ENCODE results near the gene FAM114A1. TPM values are rescaled to one million over a fixed set of nuclear protein-coding genes. Genes with fewer than 3 reads are reported as not detected.
"Not testable (repeated sequence)": the region's sequence is repeated elsewhere in the genome, so short reads cannot be mapped to it uniquely, and the experiment has no call there.

The FAM114A1 gene
- total RNA-seq, 1 donor from 2014 or later, result 26.1 TPM

GRCh38 chr4:38985410-38986100 is 117.9 kb downstream of the FAM114A1 start:
- intact Hi-C loops (cut with DNase I), result no loop called here
- no peak for DNase-seq (ENCODE audit: low spot score)

GRCh38 chr4:38987491-38987890 is 119.9 kb downstream of the FAM114A1 start:
- intact Hi-C loops (cut with DNase I), result no loop called here
- DNase-seq (ENCODE audit: low spot score), result no peak

GRCh38 chr4:38988353-38988752 is 120.7 kb downstream of the FAM114A1 start:
- intact Hi-C loops (cut with DNase I); DNase-seq (ENCODE audit: low spot score): not testable (repeated sequence)

- intact Hi-C loops (cut with DNase I), result no loop called here
- no peak for DNase-seq (ENCODE audit: low spot score)
Observed at GRCh38 chr4:38989487-38989886, 121.9 kb downstream of the FAM114A1 start.

GRCh38 chr4:38990241-38990640 is 122.6 kb downstream of the FAM114A1 start:
- intact Hi-C loops (cut with DNase I), result no loop called here
- DNase-seq (ENCODE audit: low spot score), result no peak

GRCh38 chr4:38993683-38994082 is 126.1 kb downstream of the FAM114A1 start:
- intact Hi-C loops (cut with DNase I), result no loop called here
- DNase-seq (ENCODE audit: low spot score), result no peak

GRCh38 chr4:38994135-38994534 is 126.5 kb downstream of the FAM114A1 start:
- no peak for DNase-seq (ENCODE audit: low spot score)
- intact Hi-C loops (cut with DNase I), result no loop called here

Small RNA genes lying within 50 kb of the gene (microRNA-seq; reads per million reads assigned to microRNA genes)
- gene MIR574, result 383 reads per million, percentile 76 among the genes with 10 or more reads in this experiment

Other genes starting within 250 kb of the FAM114A1 start
- 25.3 TPM for gene KLF3, start 203.6 kb upstream of the FAM114A1 start, total RNA-seq
- 0.22 TPM for gene TLR10, start 84.8 kb upstream of the FAM114A1 start, total RNA-seq
- 4.9 TPM for gene TLR1, start 63.0 kb upstream of the FAM114A1 start, total RNA-seq
- 1.2 TPM for gene TLR6, start 11.0 kb upstream of the FAM114A1 start, total RNA-seq
- gene TMEM156, start 164.6 kb downstream of the FAM114A1 start, total RNA-seq, result not detected
- 15.0 TPM for gene KLHL5, start 194.4 kb downstream of the FAM114A1 start, total RNA-seq

All from cardiac septum (tissue), 1 donor.